NCI-H1930 (cell line): Measurements from ENCODE around the gene PLEKHB1.

Experiments
- DNase-seq, 2 experiments: peaks; one replicate each; lab custom pipeline; 2025; lab: John Stamatoyannopoulos, UW

PLEKHB1 gene

GRCh38 chr11:73680687-73681086, 34.3 kb downstream of the PLEKHB1 start:
- DNase-seq: no peak

- DNase-seq: no peak
Measured at GRCh38 chr11:73693899-73694525, 47.6 kb downstream of the PLEKHB1 start.

GRCh38 chr11:73705053-73705452, 58.7 kb downstream of the PLEKHB1 start:
- no peak for DNase-seq

- DNase-seq: no peak
Measured at GRCh38 chr11:73710964-73711363, 64.6 kb downstream of the PLEKHB1 start.
